ENCODE measurements around the gene FCF1. TPM values are rescaled to one million over a fixed set of nuclear protein-coding genes. Genes with fewer than 3 reads are reported as not detected.

FCF1 gene
- total and polyA plus RNA-seq, 9 of the 15 experiments (the other 6 are each of a cell fraction or from before 2014, with no cell fraction given): 6.8 to 91.9 (median 40.0) TPM

- TF ChIP-seq, protein P1, sequence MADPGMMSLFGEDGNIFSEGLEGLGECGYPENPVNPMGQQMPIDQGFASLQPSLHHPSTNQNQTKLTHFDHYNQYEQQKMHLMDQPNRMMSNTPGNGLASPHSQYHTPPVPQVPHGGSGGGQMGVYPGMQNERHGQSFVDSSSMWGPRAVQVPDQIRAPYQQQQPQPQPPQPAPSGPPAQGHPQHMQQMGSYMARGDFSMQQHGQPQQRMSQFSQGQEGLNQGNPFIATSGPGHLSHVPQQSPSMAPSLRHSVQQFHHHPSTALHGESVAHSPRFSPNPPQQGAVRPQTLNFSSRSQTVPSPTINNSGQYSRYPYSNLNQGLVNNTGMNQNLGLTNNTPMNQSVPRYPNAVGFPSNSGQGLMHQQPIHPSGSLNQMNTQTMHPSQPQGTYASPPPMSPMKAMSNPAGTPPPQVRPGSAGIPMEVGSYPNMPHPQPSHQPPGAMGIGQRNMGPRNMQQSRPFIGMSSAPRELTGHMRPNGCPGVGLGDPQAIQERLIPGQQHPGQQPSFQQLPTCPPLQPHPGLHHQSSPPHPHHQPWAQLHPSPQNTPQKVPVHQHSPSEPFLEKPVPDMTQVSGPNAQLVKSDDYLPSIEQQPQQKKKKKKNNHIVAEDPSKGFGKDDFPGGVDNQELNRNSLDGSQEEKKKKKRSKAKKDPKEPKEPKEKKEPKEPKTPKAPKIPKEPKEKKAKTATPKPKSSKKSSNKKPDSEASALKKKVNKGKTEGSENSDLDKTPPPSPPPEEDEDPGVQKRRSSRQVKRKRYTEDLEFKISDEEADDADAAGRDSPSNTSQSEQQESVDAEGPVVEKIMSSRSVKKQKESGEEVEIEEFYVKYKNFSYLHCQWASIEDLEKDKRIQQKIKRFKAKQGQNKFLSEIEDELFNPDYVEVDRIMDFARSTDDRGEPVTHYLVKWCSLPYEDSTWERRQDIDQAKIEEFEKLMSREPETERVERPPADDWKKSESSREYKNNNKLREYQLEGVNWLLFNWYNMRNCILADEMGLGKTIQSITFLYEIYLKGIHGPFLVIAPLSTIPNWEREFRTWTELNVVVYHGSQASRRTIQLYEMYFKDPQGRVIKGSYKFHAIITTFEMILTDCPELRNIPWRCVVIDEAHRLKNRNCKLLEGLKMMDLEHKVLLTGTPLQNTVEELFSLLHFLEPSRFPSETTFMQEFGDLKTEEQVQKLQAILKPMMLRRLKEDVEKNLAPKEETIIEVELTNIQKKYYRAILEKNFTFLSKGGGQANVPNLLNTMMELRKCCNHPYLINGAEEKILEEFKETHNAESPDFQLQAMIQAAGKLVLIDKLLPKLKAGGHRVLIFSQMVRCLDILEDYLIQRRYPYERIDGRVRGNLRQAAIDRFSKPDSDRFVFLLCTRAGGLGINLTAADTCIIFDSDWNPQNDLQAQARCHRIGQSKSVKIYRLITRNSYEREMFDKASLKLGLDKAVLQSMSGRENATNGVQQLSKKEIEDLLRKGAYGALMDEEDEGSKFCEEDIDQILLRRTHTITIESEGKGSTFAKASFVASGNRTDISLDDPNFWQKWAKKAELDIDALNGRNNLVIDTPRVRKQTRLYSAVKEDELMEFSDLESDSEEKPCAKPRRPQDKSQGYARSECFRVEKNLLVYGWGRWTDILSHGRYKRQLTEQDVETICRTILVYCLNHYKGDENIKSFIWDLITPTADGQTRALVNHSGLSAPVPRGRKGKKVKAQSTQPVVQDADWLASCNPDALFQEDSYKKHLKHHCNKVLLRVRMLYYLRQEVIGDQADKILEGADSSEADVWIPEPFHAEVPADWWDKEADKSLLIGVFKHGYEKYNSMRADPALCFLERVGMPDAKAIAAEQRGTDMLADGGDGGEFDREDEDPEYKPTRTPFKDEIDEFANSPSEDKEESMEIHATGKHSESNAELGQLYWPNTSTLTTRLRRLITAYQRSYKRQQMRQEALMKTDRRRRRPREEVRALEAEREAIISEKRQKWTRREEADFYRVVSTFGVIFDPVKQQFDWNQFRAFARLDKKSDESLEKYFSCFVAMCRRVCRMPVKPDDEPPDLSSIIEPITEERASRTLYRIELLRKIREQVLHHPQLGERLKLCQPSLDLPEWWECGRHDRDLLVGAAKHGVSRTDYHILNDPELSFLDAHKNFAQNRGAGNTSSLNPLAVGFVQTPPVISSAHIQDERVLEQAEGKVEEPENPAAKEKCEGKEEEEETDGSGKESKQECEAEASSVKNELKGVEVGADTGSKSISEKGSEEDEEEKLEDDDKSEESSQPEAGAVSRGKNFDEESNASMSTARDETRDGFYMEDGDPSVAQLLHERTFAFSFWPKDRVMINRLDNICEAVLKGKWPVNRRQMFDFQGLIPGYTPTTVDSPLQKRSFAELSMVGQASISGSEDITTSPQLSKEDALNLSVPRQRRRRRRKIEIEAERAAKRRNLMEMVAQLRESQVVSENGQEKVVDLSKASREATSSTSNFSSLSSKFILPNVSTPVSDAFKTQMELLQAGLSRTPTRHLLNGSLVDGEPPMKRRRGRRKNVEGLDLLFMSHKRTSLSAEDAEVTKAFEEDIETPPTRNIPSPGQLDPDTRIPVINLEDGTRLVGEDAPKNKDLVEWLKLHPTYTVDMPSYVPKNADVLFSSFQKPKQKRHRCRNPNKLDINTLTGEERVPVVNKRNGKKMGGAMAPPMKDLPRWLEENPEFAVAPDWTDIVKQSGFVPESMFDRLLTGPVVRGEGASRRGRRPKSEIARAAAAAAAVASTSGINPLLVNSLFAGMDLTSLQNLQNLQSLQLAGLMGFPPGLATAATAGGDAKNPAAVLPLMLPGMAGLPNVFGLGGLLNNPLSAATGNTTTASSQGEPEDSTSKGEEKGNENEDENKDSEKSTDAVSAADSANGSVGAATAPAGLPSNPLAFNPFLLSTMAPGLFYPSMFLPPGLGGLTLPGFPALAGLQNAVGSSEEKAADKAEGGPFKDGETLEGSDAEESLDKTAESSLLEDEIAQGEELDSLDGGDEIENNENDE (IDR thresholded peaks at IDR 0.05; ENCODE audit: low read depth, low read length): no peak
- TF ChIP-seq SMC3 (conservative IDR thresholded peaks at IDR 0.05; ENCODE audit: insufficient read depth, low read depth, low read length): no peak
- no peak for TF ChIP-seq YBX1 (IDR thresholded peaks at IDR 0.05)
- TF ChIP-seq PHB2 (IDR thresholded peaks at IDR 0.05; ENCODE audit: low read depth): no peak
- TF ChIP-seq CBX2 (IDR thresholded peaks at IDR 0.05; ENCODE audit: insufficient read depth, low read length, poor library complexity, severe bottlenecking): no peak
- TF ChIP-seq ZNF398 (CRISPR knock-in tag; IDR thresholded peaks at IDR 0.05): no peak
Measured at GRCh38 chr14:74732387-74732786, 19.4 kb downstream of the FCF1 start (continued).
